Globus pallidus (tissue), 1 donor: ENCODE data around the gene KIF18B.
"Not testable (repeated sequence)": the region's sequence is repeated elsewhere in the genome, so short reads cannot be mapped to it uniquely, and the experiment has no call there.

ENCODE experiments used
- DNase-seq: peaks from one replicate; pipeline ENCODE4 v3.0.0-alpha.2; 2015; ENCODE audit warnings: low spot score

The KIF18B gene

GRCh38 chr17:44969144-44969780 is 21.7 kb upstream of the KIF18B start:
- no peak for DNase-seq

GRCh38 chr17:44968225-44969143 is 20.9 kb upstream of the KIF18B start, which contains the start of gene C1QL1:
Gene C1QL1, minus strand, starts transcription at chr17:44968303. Its CDS starts 255 bp downstream, at chr17:44968048.
- DNase-seq, result peak; percentile 83

GRCh38 chr17:44967907-44968224 is 20.3 kb upstream of the KIF18B start:
- no peak for DNase-seq

GRCh38 chr17:44967026-44967906 is 19.7 kb upstream of the KIF18B start:
- no peak for DNase-seq

- no peak for DNase-seq
Observed at GRCh38 chr17:44966348-44967025, 18.9 kb upstream of the KIF18B start.

- DNase-seq, result no peak
Observed at GRCh38 chr17:44965481-44966234, 18.1 kb upstream of the KIF18B start.

- no peak for DNase-seq
Observed at GRCh38 chr17:44961921-44962350, 14.4 kb upstream of the KIF18B start.

GRCh38 chr17:44960691-44961090 is 13.1 kb upstream of the KIF18B start:
- DNase-seq, result no peak

GRCh38 chr17:44959821-44960531 is 12.4 kb upstream of the KIF18B start:
- DNase-seq, result no peak

GRCh38 chr17:44956998-44957981 is 9.7 kb upstream of the KIF18B start:
- peak; percentile 48 for DNase-seq

- no peak for DNase-seq
Observed at GRCh38 chr17:44955674-44956425, 8.3 kb upstream of the KIF18B start.

- DNase-seq, result no peak
Observed at GRCh38 chr17:44952946-44953475, 5.4 kb upstream of the KIF18B start.

- DNase-seq, result no peak
Observed at GRCh38 chr17:44948315-44948795, 782 bp upstream of the KIF18B start.

GRCh38 chr17:44945652-44946051 is 1.9 kb downstream of the KIF18B start:
- not testable (repeated sequence) for DNase-seq

GRCh38 chr17:44942456-44942855 is 5.1 kb downstream of the KIF18B start:
- DNase-seq, result no peak

- no peak for DNase-seq
Observed at GRCh38 chr17:44941712-44942331, 5.8 kb downstream of the KIF18B start.

- no peak for DNase-seq
Observed at GRCh38 chr17:44940768-44941167, 6.8 kb downstream of the KIF18B start.
